HL-60/S4 (cell line): ENCODE results near the gene SSBP2.

Experiments used
- in situ Hi-C: fragments of 300-500 bp; cut with MboI; formaldehyde crosslinking; loops from 2 replicates; pipeline ENCODE4 v1.14.3; 2022; ENCODE audit warnings: low sequenced_read_pairs

The SSBP2 gene

DNA sequence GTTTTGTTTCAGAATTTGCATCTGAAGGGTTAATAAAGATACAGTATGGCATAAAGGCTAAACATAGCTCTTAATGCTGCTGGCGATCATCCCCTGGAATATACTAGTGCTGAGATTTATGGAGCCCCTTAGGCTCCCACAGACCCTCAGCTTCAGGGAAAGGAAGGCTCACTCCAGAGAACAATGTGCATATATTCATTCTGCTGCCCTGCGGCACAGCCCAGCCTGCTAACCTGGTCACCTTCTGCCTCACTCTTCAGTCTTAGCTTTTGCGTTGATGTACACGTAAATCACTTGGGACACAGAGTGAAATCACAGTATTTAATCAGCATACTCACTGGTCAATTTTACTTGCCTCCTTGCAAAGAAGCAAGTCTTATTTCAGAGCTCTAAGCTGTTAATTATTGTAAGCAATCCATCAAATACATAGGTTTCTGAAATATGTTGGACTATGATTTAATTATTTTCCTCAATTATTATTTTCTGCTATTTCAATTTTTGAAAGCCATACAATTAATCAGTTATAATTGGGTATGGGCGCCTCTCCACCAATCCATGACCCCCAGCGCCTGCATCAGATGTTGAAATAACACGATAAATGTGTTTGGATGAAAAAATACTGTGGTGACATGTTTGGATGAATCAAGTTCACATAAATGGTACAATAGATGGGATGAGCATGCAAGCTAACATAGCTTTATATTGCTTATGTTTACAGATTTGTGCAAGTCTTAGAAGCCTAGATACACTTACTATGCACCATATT is 345.6 kb downstream of the SSBP2 start:
- in situ Hi-C loops = no loop called here

DNA sequence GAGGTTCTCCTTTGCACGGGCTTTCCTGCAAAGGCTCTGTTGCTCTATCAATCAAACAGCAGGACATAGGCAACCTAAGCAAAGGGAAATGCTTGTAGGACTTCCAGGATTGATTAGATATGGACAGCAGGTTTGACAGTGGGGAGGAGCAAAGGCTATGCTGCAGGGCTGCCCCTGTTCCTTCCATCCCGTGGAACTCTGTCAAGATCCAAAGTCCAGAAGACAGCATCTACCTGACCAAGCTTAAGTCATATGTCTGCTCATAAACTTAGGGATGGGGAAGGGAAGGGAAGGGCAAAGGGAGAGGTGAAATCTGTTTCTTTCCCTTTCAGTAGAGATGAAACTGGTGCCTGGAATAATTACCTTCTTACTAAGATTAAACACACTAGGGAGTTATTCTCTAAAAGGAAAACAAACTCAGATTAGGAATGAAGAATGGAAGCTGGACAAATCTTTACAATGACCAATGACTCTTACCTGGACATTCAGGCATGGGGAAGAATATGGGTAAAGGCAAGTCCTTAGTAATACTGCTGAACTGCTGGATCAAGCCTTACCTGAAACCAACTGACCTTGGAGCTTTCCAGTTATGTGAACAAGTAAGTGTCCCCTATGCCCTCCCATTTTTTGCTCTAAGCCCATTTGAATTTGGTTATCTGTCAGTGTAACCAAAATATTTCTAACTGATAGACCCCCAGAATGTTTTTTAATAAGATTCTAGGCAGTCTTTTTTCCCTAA is 348.5 kb downstream of the SSBP2 start:
- in situ Hi-C loops = no loop called here

DNA sequence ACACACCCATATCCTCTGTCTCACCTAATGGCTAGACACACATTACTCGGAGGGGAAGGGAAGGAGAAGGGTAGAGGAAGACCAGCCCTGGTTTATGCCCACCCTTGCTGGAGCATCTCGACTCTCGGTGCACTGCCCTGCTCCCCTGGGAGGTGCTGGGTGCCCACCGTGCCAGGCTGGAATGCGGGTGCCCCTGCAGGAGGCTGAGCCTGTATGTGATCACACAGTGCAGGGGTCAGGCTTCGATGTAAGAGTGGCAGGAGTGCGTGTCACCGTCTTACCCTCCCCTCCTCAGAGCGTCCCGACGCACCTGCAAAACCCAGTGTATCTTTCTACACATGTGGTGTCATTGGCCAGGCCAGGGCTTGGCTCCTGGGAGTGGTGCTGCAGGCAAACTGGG is 349.6 kb downstream of the SSBP2 start:
- in situ Hi-C loops = no loop called here

DNA sequence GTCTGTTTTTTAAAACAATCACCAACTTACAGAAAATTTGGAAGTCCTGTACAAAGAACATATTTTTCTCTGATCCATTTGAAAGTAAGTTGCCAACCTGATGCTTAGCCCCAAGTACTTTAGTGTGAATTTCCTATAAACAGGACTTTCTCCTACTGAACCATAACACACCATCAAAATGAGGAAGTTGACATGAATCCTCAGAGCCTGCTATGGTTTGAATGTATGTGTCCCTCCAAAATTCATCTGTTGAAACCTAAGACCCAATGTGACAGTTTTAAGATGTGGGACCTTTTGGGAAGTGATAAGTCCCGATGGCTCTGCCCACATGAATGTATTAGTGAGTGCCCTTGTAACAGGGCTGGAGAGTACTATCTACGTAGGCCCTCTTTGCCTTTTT is 350.5 kb downstream of the SSBP2 start:
- in situ Hi-C loops = no loop called here

DNA sequence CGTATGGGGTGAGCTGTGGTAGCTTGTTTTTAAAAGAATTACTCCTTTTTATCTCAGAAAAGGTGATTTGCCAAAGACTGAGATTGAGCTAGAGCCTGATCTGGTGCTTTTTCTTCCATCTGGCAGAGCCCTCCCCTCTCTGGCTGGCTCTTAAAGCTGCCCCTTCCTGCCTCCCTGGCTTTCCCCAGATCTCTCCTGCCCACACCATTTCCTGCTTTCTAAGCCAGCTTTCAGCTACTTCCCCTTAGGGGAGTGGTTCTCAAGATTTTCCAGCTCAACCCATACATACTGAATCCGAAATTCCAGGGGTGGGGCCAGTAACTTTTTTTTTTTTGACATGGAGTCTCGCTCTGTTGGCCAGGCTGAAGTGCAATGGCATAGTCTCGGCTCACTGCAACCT is 352.2 kb downstream of the SSBP2 start:
- in situ Hi-C loops = no loop called here

DNA sequence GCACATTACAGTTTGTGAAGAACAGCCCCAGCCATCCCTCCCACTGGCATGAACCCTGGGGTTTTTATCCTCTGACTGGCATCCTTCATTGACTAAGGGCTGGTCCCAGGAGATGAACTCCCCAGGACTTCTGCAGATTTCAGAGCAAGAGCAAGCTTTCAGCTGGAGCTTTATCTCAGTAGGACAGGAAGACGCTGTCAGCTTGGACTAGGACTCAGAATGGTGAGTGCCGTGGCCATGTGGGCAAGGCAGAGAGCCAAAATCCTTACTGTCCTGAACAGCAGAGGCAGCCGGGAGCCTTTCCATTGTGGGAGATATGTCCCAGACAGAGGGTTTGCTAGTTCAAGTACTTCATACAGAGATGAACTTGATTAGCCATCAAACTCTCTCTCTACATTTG is 353.7 kb downstream of the SSBP2 start:
- in situ Hi-C loops = no loop called here

DNA sequence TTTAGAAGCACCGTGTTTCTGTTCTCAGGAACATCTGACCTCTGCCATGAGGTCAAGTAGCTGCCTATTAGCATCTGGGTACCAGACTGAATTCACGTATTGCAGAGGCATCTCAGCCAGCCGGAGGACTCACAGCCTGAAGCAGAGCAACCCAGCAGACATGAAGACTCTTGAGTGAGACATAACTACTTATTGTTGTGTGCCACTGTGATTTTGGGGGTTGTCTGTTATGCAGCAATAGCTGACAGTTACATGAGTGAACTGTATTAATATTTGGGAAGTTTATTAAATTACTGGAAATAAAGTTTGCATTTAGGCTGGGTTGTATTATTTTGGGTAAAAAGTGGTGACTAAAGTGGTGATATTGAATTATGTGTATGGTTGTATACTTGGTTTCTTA is 355.6 kb downstream of the SSBP2 start:
- in situ Hi-C loops = no loop called here

DNA sequence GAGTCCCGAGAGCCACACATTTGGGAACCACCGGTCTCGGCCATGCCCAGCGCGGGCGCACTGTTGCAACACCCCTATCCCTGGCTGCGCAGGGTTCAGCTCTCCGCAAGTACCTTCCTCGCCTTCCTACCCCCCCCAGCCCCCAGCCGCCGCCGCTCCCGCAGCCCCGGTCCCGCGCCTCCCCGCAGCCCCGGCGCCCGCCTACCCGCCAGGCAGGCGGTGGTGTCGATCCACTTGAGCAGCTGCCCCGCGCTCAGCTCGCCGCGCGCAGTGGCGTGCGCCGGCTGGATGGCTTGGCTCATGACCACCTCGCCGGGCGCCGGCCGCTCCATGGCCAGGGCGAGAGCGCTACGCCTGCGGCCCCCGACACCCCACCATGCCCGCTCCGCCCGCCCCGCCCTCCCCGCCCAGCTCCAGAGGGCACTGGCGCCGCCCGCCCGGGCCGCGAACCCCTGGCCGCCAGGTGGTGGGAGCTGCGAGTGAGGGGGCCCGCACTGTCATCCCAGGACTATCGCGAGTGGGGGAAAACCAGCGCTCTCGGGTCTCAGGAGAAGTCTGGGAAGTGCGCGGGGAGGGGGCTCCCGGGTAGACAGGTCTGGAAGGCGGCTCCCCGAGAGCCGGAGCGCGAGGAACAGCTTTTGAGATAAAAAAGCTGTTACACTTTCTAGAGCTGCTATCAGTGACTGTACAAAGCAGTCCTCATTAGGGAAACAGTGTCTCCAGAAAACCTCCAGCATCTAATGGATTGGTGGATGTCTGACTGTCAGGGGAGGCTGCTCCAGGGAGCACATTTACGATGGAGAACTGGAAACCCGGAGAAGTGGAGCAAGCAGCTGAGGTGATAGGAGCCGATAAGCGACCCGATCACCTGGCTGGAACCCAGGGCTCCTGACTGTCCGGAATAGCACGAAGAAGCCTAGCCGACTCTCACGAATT is 356.8 kb downstream of the SSBP2 start, which contains the start of gene ACOT12:
ACOT12 (minus strand) TSS at position 352 of the 936 bp plus-strand sequence; CDS start at position 332, 20 bp downstream.
- in situ Hi-C loops = no loop called here

DNA sequence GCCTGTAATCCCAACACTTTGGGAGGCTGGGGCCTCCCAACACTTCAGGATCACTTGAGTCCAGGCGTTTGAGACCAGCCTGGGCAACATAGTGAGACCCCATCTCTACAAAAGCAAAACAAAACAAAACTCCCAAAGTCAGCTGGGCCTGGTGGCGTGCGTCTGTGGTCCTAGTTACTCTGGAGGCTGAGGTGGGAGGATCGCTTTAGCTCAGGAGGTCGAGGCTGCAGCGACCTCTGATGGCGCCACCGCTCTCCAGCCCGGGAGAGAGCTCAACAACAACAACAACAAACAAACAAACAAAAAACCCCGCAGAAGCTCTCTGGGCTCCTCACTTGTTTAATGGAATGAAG is 357.5 kb downstream of the SSBP2 start:
- in situ Hi-C loops = no loop called here

DNA sequence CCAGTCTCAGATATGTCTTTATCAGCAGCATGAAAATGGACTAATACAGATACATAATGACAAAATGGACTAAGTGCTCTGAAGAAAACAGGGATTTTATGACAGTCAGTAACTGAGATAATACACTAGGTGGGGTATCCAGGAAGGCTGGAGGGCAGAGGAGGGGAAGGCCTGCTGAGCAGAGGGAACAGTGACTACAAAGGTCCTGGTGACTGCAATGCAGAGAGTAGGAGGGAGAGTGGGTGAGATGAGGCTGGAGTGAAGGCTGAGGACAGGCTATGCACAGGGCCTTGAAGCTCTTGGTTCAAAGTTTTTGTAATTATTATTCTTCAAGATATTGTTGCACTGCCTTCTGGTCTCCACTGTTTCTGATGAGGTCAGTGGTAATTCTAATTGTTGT is 361.9 kb downstream of the SSBP2 start:
- in situ Hi-C loops = no loop called here

DNA sequence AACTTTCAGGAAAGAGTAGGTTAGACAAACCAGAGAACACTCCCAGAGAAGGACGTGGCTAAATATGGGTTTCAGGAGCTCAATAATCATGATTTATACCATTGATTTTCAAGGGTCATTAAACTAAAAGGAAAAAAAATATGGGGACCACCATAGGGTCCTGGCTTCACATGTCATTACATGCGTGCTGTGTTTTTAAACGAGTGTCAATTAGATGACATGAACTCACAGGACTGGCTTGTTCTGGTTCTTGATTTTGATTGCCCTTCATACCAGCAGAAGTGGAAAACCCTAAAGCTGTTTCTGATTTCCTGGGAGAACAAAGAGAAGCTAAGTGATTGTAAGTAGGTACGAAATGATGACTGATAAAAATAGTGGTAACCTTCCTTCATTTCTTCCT is 362.7 kb downstream of the SSBP2 start:
- in situ Hi-C loops = no loop called here

DNA sequence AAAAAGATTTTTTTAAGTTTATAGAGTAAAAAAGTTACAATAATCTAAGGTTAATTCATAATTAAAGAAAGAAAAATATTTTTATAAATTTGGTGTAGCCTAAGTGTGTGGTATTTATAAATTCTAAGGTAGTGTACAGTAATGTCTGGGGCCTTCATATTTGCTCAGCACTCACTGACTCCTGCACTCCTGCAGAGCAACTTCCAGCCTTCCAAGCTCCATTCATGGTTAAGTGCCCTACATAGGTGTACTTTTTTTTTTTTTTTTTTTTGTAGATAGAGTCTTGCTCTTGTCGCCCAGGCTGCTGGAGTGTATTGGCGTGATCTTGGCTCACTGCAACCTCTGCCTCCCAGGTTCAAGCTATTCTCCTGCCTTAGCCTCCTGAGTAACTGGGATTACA is 367.0 kb downstream of the SSBP2 start:
- in situ Hi-C loops = no loop called here

DNA sequence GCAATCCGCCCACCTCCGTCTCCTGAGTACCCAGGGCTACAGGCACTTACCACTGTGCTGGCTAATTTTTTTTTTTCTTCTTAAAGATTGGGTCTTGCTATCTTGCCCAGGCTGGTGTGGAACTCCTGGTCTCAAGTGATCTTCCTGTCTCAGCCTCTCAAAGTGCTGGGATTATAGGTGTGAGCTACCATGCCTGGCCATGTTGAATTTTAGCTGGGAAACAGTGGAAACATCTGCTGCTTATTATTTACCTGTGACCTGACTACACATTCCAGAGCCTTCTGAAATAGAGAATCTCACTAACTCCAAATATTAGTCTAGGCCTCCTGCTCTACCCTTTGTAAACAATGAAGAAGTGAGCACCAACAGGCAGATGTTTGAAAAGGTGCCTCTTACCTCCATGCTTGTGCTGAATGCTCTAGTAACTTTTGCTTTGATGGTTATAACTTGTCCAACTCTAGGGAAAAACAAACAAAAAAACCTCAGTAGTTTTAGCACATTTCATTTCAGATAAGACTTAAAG is 379.5 kb downstream of the SSBP2 start:
- in situ Hi-C loops = no loop called here

DNA sequence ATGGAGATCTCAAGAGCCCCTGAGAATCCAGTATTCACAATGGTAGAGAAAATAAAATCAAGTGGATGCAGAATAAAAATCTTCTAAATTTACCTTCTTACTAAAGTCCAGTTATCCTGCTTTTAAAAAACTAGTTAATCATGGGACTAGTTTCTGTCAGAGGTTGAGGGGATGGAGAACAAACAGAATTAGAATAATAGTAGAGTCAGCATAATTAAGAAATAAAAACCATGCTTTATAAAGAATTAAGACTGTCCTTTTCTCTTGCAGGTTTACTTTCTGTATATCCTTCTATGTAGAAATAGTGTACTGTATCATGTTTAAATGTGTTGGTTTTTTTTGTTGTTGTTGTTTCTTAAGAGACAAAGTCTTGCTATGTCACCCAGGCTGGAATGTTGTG is 380.0 kb downstream of the SSBP2 start:
- in situ Hi-C loops = no loop called here

DNA sequence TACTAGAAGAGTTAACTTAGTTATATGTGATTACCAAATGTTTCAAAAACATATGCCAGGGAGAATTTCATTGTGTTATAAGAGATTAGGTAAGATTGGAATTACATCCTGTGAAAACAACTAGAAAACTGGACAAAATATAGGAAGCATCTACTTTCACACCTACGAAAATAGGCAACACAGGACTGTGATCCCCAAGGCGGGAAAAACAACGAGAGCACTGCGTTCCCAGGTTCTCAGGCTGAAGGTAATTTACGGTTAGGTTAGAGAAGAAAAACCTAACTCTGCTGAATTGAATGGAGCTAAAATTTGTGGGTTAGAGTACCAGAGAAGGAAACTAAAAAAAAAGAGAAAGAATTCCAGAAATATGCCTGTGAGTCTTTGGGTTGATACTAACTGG is 385.4 kb downstream of the SSBP2 start:
- in situ Hi-C loops = no loop called here

DNA sequence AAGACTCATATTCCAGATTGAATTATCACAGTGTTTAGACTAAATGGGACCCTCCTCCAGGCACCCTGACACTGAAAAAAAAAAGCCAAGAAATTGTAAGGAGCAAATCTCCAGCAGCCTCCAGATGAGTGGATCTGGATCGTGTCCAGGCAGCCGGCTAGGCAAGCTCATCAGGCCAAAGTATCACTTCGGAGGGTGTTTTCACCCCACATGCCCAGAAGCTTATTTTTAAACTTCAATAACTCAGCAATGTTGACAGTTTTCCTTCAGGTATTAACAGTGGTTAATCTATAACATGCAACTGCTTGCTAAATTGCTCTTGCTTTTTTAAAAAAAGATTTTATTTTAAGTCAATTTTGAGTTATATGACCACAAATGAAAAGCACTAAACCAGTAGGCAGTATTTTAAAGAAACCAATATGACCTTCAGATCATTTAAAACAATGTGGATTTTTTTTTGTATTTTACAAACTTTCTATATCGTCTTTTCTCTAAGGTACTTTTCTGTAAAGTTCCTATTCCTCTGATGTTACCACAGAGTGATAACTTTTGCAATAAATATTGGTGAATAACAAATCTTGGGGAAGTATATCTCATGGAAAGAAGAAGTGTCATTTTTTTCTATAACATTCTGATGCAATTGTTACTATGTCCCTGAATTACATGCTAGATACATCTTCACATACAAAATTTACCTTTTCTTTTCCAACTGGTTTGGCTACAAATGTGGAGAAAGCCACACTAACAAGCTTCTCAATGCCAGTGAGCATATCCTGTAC is 387.6 kb downstream of the SSBP2 start:
- in situ Hi-C loops = no loop called here
